GM21528 (cell line): Measurements from ENCODE around the gene SPTBN1.
A peak's percentile ranks its signal among the peaks of the same experiment; 100 is the strongest.

Experiments
- ATAC-seq: cut with Tn5 transposase; IDR thresholded peaks from one replicate; pipeline ENCODE4 v1.9.1; 2021; ENCODE audit warnings: mild to moderate bottlenecking, moderate library complexity; ENCODE audit not compliant: unreplicated experiment, low FRiP score

The SPTBN1 gene

GRCh38 chr2:54639609-54640008, 183.5 kb downstream of the SPTBN1 start:
- no peak for ATAC-seq

GRCh38 chr2:54640834-54641540, 184.9 kb downstream of the SPTBN1 start:
- ATAC-seq: no peak

GRCh38 chr2:54641988-54642387, 185.9 kb downstream of the SPTBN1 start:
- ATAC-seq: no peak

- ATAC-seq: no peak
Observed at GRCh38 chr2:54642677-54643430, 186.7 kb downstream of the SPTBN1 start.

- ATAC-seq: no peak
Observed at GRCh38 chr2:54644236-54644635, 188.1 kb downstream of the SPTBN1 start.

- no peak for ATAC-seq
Observed at GRCh38 chr2:54646170-54646927, 190.2 kb downstream of the SPTBN1 start.

GRCh38 chr2:54648256-54648655, 192.1 kb downstream of the SPTBN1 start:
- no peak for ATAC-seq

GRCh38 chr2:54649191-54649590, 193.1 kb downstream of the SPTBN1 start:
- ATAC-seq: no peak

GRCh38 chr2:54649633-54650032, 193.5 kb downstream of the SPTBN1 start:
- no peak for ATAC-seq

GRCh38 chr2:54650612-54651011, 194.5 kb downstream of the SPTBN1 start:
- no peak for ATAC-seq

GRCh38 chr2:54651291-54651690, 195.2 kb downstream of the SPTBN1 start:
- no peak for ATAC-seq

GRCh38 chr2:54652540-54652939, 196.4 kb downstream of the SPTBN1 start:
- ATAC-seq: peak; percentile 79

GRCh38 chr2:54653572-54654204, 197.6 kb downstream of the SPTBN1 start:
- ATAC-seq: no peak

- no peak for ATAC-seq
Observed at GRCh38 chr2:54655046-54655809, 199.1 kb downstream of the SPTBN1 start.

GRCh38 chr2:54656863-54657262, 200.7 kb downstream of the SPTBN1 start:
- no peak for ATAC-seq

- ATAC-seq: no peak
Observed at GRCh38 chr2:54657664-54658083, 201.5 kb downstream of the SPTBN1 start.

- no peak for ATAC-seq
Observed at GRCh38 chr2:54658564-54659071, 202.5 kb downstream of the SPTBN1 start.

- ATAC-seq: no peak
Observed at GRCh38 chr2:54659527-54659926, 203.4 kb downstream of the SPTBN1 start.

GRCh38 chr2:54660752-54661151, 204.6 kb downstream of the SPTBN1 start:
- no peak for ATAC-seq
